B cell (primary cell): ENCODE data around the gene VANGL1.

Experiments
- CTCF ChIP-seq: fragments of 200-600 bp; IDR thresholded peaks from one replicate; pipeline ENCODE4 v1.8.0; 2022; ENCODE audit warnings: antibody characterized with exemption, mild to moderate bottlenecking
- EZH2 ChIP-seq: IDR thresholded peaks from 2 replicates; pipeline ENCODE4 v1.6.1; 2012; ENCODE audit warnings: borderline replicate concordance, low read depth, mild to moderate bottlenecking, moderate library complexity, low read length; ENCODE audit not compliant: insufficient read depth, poor library complexity, severe bottlenecking

GRCh38 chr1:115647047-115647446 lies 5.3 kb downstream of the VANGL1 start:
- TF ChIP-seq CTCF (no peak), EZH2 (no peak)
